DMS153 treated with DMSO at 0.1 percent for 48 hours (cell line): ENCODE results near the gene INO80.
"Not testable (repeated sequence)": the region's sequence is repeated elsewhere in the genome, so short reads cannot be mapped to it uniquely, and the experiment has no call there.

Source experiments
- DNase-seq: peaks from one replicate; lab custom pipeline; 2025; ENCODE audit not compliant: unreplicated experiment; lab: John Stamatoyannopoulos, UW

Gene INO80

GRCh38 chr15:41115652-41116115 is 396 bp downstream of the INO80 start:
- no peak for DNase-seq

GRCh38 chr15:41115161-41115651 is 874 bp downstream of the INO80 start:
- DNase-seq = no peak

GRCh38 chr15:41106947-41107346 is 9.1 kb downstream of the INO80 start:
- no peak for DNase-seq

- DNase-seq = no peak
These were observed 10.4 kb downstream of the INO80 start for GRCh38 chr15:41105348-41106334.

GRCh38 chr15:41104234-41104633 is 11.8 kb downstream of the INO80 start:
- DNase-seq = no peak

GRCh38 chr15:41102854-41103253 is 13.2 kb downstream of the INO80 start:
- no peak for DNase-seq

- no peak for DNase-seq
These were observed 19.9 kb downstream of the INO80 start for GRCh38 chr15:41096178-41096577.

- no peak for DNase-seq
These were observed 31.1 kb downstream of the INO80 start for GRCh38 chr15:41085029-41085428.

- no peak for DNase-seq
These were observed 35.9 kb downstream of the INO80 start for GRCh38 chr15:41080144-41080543.

- no peak for DNase-seq
These were observed 36.4 kb downstream of the INO80 start for GRCh38 chr15:41079717-41080116.

- not testable (repeated sequence) for DNase-seq
These were observed 37.2 kb downstream of the INO80 start for GRCh38 chr15:41078879-41079278.

- DNase-seq = no peak
These were observed 38.0 kb downstream of the INO80 start for GRCh38 chr15:41078125-41078524.

- no peak for DNase-seq
These were observed 43.1 kb downstream of the INO80 start for GRCh38 chr15:41073028-41073427.

GRCh38 chr15:41072013-41072412 is 44.1 kb downstream of the INO80 start:
- DNase-seq = no peak

GRCh38 chr15:41066516-41066915 is 49.6 kb downstream of the INO80 start:
- no peak for DNase-seq

- no peak for DNase-seq
These were observed 54.4 kb downstream of the INO80 start for GRCh38 chr15:41061667-41062066.

- no peak for DNase-seq
These were observed 55.6 kb downstream of the INO80 start for GRCh38 chr15:41060505-41060904.

- no peak for DNase-seq
These were observed 59.3 kb downstream of the INO80 start for GRCh38 chr15:41056810-41057209.

GRCh38 chr15:41055706-41056105 is 60.4 kb downstream of the INO80 start:
- DNase-seq = no peak

- no peak for DNase-seq
These were observed 64.9 kb downstream of the INO80 start for GRCh38 chr15:41051139-41051538.

GRCh38 chr15:41048852-41049251 is 67.2 kb downstream of the INO80 start:
- no peak for DNase-seq

- DNase-seq = no peak
These were observed 67.7 kb downstream of the INO80 start for GRCh38 chr15:41048397-41048796.
